GM23338 (cell line): ENCODE data around the gene EID1. TPM values are rescaled to one million over a fixed set of nuclear protein-coding genes. Genes with fewer than 3 reads are reported as not detected.

Experiments
- ATAC-seq: fragments of 200-7000 bp; cut with Tn5 transposase; 3 replicates; pipeline ENCODE4 v1.9.1; 2020
- DNase-seq: peaks from one replicate; pipeline ENCODE4 v3.0.0-alpha.2; 2015; ENCODE audit warnings: low spot score
- H2AFZ ChIP-seq: fragments of 200-600 bp; sonication (generic); 2 replicates; pipeline ENCODE4 v1.8.0; 2016; ENCODE audit warnings: antibody characterized with exemption, mild to moderate bottlenecking, moderate library complexity
- H3F3A ChIP-seq: fragments of 200-600 bp; sonication (generic); replicated peaks from 2 replicates; pipeline ENCODE4 v1.8.0; 2017; ENCODE audit warnings: antibody characterized with exemption, mixed run types, low read depth
- H3K27ac ChIP-seq: fragments of 200-600 bp; sonication (generic); 2 replicates; pipeline ENCODE4 v1.6.1; 2016; ENCODE audit warnings: low read depth
- H3K27me3 ChIP-seq: fragments of 200-600 bp; sonication (generic); 2 replicates; pipeline ENCODE4 v1.8.0; 2016; ENCODE audit warnings: mild to moderate bottlenecking, mixed run types, moderate library complexity; ENCODE audit not compliant: insufficient read depth
- H3K36me3 ChIP-seq: fragments of 200-600 bp; sonication (generic); 2 replicates; pipeline ENCODE4 v1.8.0; 2016; ENCODE audit warnings: mild to moderate bottlenecking; ENCODE audit not compliant: insufficient read depth
- H3K4me1 ChIP-seq: fragments of 200-600 bp; sonication (generic); 2 replicates; pipeline ENCODE4 v1.8.0; 2016; ENCODE audit warnings: mild to moderate bottlenecking, moderate library complexity; ENCODE audit not compliant: insufficient read depth
- H3K4me2 ChIP-seq: fragments of 200-600 bp; sonication (generic); 2 replicates; pipeline ENCODE4 v1.7.1; 2017; ENCODE audit warnings: mixed run types
- H3K4me3 ChIP-seq: fragments of 200-600 bp; sonication (generic); 2 replicates; pipeline ENCODE4 v1.6.1; 2016; ENCODE audit warnings: mixed run types
- H3K79me2 ChIP-seq: fragments of 200-600 bp; sonication (generic); replicated peaks from 2 replicates; pipeline ENCODE4 v1.8.0; 2017; ENCODE audit warnings: mild to moderate bottlenecking; ENCODE audit not compliant: insufficient read depth
- H3K9me2 ChIP-seq: fragments of 200-600 bp; sonication (generic); 2 replicates; pipeline ENCODE4 v1.8.0; 2017; ENCODE audit not compliant: insufficient read depth
- H4K20me1 ChIP-seq: fragments of 200-600 bp; sonication (generic); replicated peaks from 2 replicates; pipeline ENCODE4 v1.8.0; 2017; ENCODE audit warnings: mild to moderate bottlenecking; ENCODE audit not compliant: insufficient read depth
- H3K27ac Mint-ChIP-seq: 2 replicates; pipeline ENCODE4 v1.8.0; 2020; ENCODE audit warnings: inconsistent platforms, mild to moderate bottlenecking, moderate library complexity, mixed read lengths
- H3K27me3 Mint-ChIP-seq: 3 replicates; pipeline ENCODE4 v1.8.0; 2022; ENCODE audit warnings: low read depth, mild to moderate bottlenecking, moderate library complexity, mixed read lengths, inconsistent platforms; ENCODE audit not compliant: insufficient read depth, poor library complexity
- H3K36me3 Mint-ChIP-seq: 3 replicates; pipeline ENCODE4 v1.8.0; 2021; ENCODE audit warnings: low read depth, mild to moderate bottlenecking, inconsistent platforms, moderate library complexity, mixed read lengths
- H3K4me1 Mint-ChIP-seq: 3 replicates; pipeline ENCODE4 v1.8.0; 2020; ENCODE audit warnings: mild to moderate bottlenecking, inconsistent platforms, mixed read lengths
- H3K4me3 Mint-ChIP-seq: 3 replicates; pipeline ENCODE4 v1.8.0; 2021; ENCODE audit warnings: moderate library complexity, mild to moderate bottlenecking, inconsistent platforms, mixed read lengths
- H3K9me3 Mint-ChIP-seq: 3 replicates; pipeline ENCODE4 v1.8.0; 2020; ENCODE audit warnings: moderate library complexity, mild to moderate bottlenecking, inconsistent platforms, mixed read lengths
- CREB1 ChIP-seq: fragments of 250-450 bp; sonication (Bioruptor Pico); IDR thresholded peaks from 2 replicates; pipeline ENCODE4 v1.5.0; 2020; ENCODE audit warnings: low read depth, mild to moderate bottlenecking, moderate library complexity
- CTCF ChIP-seq, 2 experiments: fragments of 200-600 bp in 1 of 2; sonication (generic) in 1 of 2; conservative IDR thresholded peaks; 2 replicates each; pipeline versions ENCODE4 v1.5.1 to v1.6.1; 2016 to 2017; ENCODE audit warnings: antibody characterized with exemption in 2 of 2, low read depth in 2 of 2, mild to moderate bottlenecking in 2 of 2, moderate library complexity in 1 of 2
- ETS1 ChIP-seq: IDR thresholded peaks from 2 replicates; pipeline ENCODE4 v1.6.1; 2016; ENCODE audit warnings: antibody characterized with exemption
- EZH2 ChIP-seq: fragments of 200-600 bp; sonication (generic); IDR thresholded peaks from one replicate; pipeline ENCODE4 v1.8.0; 2017; ENCODE audit warnings: antibody characterized with exemption, mild to moderate bottlenecking, low read depth; ENCODE audit not compliant: unreplicated experiment
- EZH2phosphoT487 ChIP-seq: fragments of 200-600 bp; sonication (generic); IDR thresholded peaks from one replicate; pipeline ENCODE4 v1.8.1; 2018; ENCODE audit warnings: antibody characterized with exemption; ENCODE audit not compliant: unreplicated experiment
- JUNB ChIP-seq: IDR thresholded peaks from one replicate; pipeline ENCODE4 v1.6.1; 2016; ENCODE audit warnings: antibody characterized with exemption; ENCODE audit not compliant: unreplicated experiment
- NANOG ChIP-seq: IDR thresholded peaks from 2 replicates; pipeline ENCODE4 v1.6.1; 2016; ENCODE audit warnings: antibody characterized with exemption, borderline replicate concordance
- POLR2AphosphoS5 ChIP-seq: IDR thresholded peaks from 2 replicates; pipeline ENCODE4 v1.6.1; 2016; ENCODE audit warnings: antibody characterized with exemption, low read depth
- STAT1 ChIP-seq: IDR thresholded peaks from one replicate; pipeline ENCODE4 v1.6.1; 2016; ENCODE audit warnings: antibody characterized with exemption; ENCODE audit not compliant: unreplicated experiment
- ZNF114 ChIP-seq: fragments of 250-450 bp; sonication (Bioruptor Pico); IDR thresholded peaks from 2 replicates; pipeline ENCODE4 v1.5.0; 2020; ENCODE audit warnings: mild to moderate bottlenecking, moderate library complexity
- ZNF331 ChIP-seq: fragments of 250-450 bp; sonication (Bioruptor Pico); IDR thresholded peaks from 2 replicates; pipeline ENCODE4 v1.5.0; 2020; ENCODE audit warnings: low read depth, mild to moderate bottlenecking, moderate library complexity
- ZNF462 ChIP-seq: fragments of 250-450 bp; sonication (Bioruptor Pico); IDR thresholded peaks from 2 replicates; pipeline ENCODE4 v1.5.0; 2020; ENCODE audit warnings: mild to moderate bottlenecking, moderate library complexity
- polyA plus RNA-seq: library from polyadenylated mRNA; unstranded; fragments of >200 nt; fragmentation: Nextera tagmentation; extraction: Ambion mirVana; gene quantifications from 2 replicates; pipeline ENCODE4 v1.2.1, GENCODE V29; 2016
- total RNA-seq: library from RNA; depleted of rRNA; stranded (reverse); fragments of >200 nt; shearing (Covaris generic); gene quantifications from 2 replicates; pipeline ENCODE4 v1.2.3, GENCODE V29; 2014

The EID1 gene
- total and polyA plus RNA-seq, 2 experiments from 2014 or later = 113 to 324 TPM

GRCh38 chr15:48905216-48905615, 27.3 kb downstream of the EID1 start (continued):
- TF ChIP-seq ZNF462 (CRISPR knock-in tag) (no peak), CTCF (conservative IDR thresholded peaks at IDR 0.05; ENCODE audit: low read depth in 2 of 2) (no peak), NANOG (no peak), POLR2AphosphoS5 (no peak), EZH2phosphoT487 (no peak), ZNF114 (CRISPR knock-in tag) (no peak), JUNB (no peak), CREB1 (CRISPR knock-in tag) (no peak), ZNF331 (no peak)

GRCh38 chr15:48905847-48906246, 27.9 kb downstream of the EID1 start:
- H3K9me3 Mint-ChIP-seq = no peaks in the 10 kb centered on the region
- Histone ChIP-seq H3K4me3 (no peak overlapping the region), H3K36me3 (no peaks in the 10 kb centered on the region), H2AFZ (no peak overlapping the region), H3K9me2 (no peaks in the 10 kb centered on the region), H3K27me3 (no peaks in the 10 kb centered on the region), H3K4me1 (no peaks in the 10 kb centered on the region), H4K20me1 (no peaks in the 10 kb centered on the region), H3K4me2 (no peak overlapping the region), H3K79me2 (no peaks in the 10 kb centered on the region), H3F3A (no peaks in the 10 kb centered on the region), H3K27ac (no peak overlapping the region)
- H3K36me3 Mint-ChIP-seq = no peaks in the 10 kb centered on the region
- H3K4me3 Mint-ChIP-seq = no peak overlapping the region
- no peaks in the 10 kb centered on the region for H3K27me3 Mint-ChIP-seq
- no peak overlapping the region for H3K27ac Mint-ChIP-seq
- no peak for ATAC-seq
- no peak for DNase-seq
- H3K4me1 Mint-ChIP-seq = 0 out of 3 replicates have a peak, but pooled peaks cover 2% of the 10 kb centered on the region
- no peak for TF ChIP-seq ZNF114 (CRISPR knock-in tag)
- TF ChIP-seq EZH2 = no peak
- no peak for TF ChIP-seq STAT1
- no peak for TF ChIP-seq ETS1
